ENCODE measurements around the gene PAIP2.
"Not testable (repeated sequence)": the region's sequence is repeated elsewhere in the genome, so short reads cannot be mapped to it uniquely, and the experiment has no call there.

Gene PAIP2

GRCh38 chr5:139304391-139305324 is 37.0 kb upstream of the PAIP2 start:
- H3K4me3 ChIP-seq (ENCODE audit: low read depth, low read length) = no peak overlapping the region
- DNase-seq (ENCODE audit: low read depth, low spot score) = no peak
- in situ Hi-C loops (cut with HindIII; ENCODE audit: low sequenced_read_pairs) = no loop called here
- TF ChIP-seq CTCF (IDR thresholded peaks at IDR 0.05; ENCODE audit: low read depth, low read length) = no peak

DNA sequence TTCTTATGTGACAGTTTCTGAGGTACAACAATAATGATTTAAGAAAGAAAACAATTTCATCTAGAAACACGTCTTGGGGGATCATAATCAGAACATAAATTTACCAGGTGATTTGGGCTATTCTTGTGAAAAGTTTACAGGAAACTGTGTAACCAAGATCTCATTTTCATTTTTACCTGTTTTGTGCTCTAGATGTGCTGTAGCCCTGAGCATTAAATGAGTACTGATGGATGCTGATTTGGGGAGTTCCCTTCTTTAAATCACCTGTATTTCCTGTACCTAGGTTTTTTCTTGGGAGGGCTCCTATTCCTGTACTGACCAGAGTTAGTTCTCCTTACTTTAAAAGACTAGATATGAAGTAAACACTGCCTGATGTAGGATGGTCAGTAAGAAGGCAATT is 35.5 kb upstream of the PAIP2 start:
- no peak for DNase-seq (ENCODE audit: low read depth, low spot score)
- in situ Hi-C loops (cut with HindIII; ENCODE audit: low sequenced_read_pairs) = no loop called here
- H3K4me3 ChIP-seq (ENCODE audit: low read depth, low read length) = no peak overlapping the region
- TF ChIP-seq CTCF (IDR thresholded peaks at IDR 0.05; ENCODE audit: low read depth, low read length) = no peak

DNA sequence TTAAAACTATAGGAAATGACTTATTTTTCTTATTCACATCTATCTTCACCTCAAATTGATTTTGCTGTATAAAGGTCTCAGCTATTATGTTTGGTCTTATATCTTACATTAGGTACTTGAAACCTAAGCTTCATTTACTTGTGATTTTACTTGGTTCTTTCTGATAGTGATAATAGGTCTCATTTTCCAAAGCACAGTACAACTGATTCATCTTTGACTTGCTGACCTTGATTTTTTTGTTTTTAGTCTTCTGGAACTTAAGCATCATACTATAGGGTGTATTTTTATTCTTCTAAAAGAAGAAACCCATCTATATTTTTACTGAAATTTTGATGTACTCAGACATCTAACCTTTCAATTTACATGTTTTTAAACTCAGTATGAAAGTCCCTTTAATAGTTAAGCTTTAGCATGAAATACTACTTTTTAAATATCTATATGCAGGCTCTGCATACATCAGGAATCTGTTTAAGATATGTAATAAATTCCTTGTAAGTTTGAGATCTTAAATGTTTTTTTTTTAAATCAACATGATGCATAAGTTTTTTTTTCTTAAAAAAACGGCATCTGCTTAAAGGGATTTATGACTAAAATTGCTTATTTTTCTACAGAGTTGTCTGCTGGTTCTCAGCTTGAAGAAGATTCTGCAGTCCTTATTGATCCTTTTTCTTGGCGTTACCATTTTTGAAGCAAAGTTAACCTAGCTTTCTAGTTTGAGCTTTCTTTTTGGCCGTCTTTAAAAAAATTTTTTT is 34.9 kb upstream of the PAIP2 start:
- TF ChIP-seq CTCF (IDR thresholded peaks at IDR 0.05; ENCODE audit: low read depth, low read length) = no peak
- H3K4me3 ChIP-seq (ENCODE audit: low read depth, low read length) = no peak overlapping the region
- no peak for DNase-seq (ENCODE audit: low read depth, low spot score)
- in situ Hi-C loops (cut with HindIII; ENCODE audit: low sequenced_read_pairs) = no loop called here

DNA sequence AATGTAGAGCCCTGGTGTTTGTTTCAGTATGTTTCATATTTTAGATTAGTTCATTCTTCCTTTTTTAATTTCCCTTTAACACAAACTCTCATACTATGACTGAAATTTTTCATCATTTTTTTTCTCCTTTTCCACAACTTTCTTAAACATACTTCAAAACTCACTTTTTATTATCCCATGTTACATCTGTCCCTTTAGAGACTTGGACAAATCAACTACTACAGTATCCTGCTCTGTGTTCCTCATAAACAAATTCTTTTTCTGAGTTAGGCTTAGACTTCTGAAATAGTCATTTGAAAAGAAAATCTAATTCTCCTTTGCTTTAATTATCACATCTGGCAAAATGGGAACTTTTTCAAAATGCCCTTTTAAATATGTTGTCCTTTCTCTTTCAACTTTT is 32.9 kb upstream of the PAIP2 start:
- no peak for DNase-seq (ENCODE audit: low read depth, low spot score)
- TF ChIP-seq CTCF (IDR thresholded peaks at IDR 0.05; ENCODE audit: low read depth, low read length) = no peak
- in situ Hi-C loops (cut with HindIII; ENCODE audit: low sequenced_read_pairs) = no loop called here
- H3K4me3 ChIP-seq (ENCODE audit: low read depth, low read length) = no peak overlapping the region

DNA sequence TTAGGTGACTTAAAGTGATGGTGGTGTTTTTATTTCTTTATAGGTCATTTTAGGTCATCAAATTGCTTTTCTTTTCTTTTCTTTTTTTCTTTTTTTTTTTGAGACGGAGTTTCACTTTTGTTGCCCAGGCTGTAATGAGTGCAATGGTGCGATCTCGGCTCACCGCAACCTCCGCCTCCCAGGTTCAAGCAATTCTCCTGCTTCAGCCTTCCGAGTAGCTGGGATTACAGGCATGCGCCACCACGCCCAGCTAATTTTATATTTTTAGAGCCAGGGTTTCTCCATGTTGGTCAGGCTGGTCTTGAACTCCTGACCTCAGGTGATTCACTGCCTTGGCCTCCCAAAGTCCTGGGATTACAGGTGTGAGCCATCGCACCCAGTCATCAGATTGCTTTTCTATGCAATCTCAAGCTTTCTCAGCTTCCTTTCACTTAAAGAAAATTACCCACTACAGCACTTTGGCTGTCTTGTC is 30.9 kb upstream of the PAIP2 start:
- H3K4me3 ChIP-seq (ENCODE audit: low read depth, low read length); in situ Hi-C loops (cut with HindIII; ENCODE audit: low sequenced_read_pairs); DNase-seq (ENCODE audit: low read depth, low spot score): not testable (repeated sequence)

GRCh38 chr5:139312075-139312474 is 29.6 kb upstream of the PAIP2 start:
- no peak overlapping the region for H3K4me3 ChIP-seq (ENCODE audit: low read depth, low read length)
- in situ Hi-C loops (cut with HindIII; ENCODE audit: low sequenced_read_pairs) = no loop called here
- no peak for TF ChIP-seq CTCF (IDR thresholded peaks at IDR 0.05; ENCODE audit: low read depth, low read length)
- DNase-seq (ENCODE audit: low read depth, low spot score) = no peak

GRCh38 chr5:139314276-139314675 is 27.4 kb upstream of the PAIP2 start:
- in situ Hi-C loops (cut with HindIII; ENCODE audit: low sequenced_read_pairs) = no loop called here

More at GRCh38 chr5:139314276-139314675, 27.4 kb upstream of the PAIP2 start:
- H3K4me3 ChIP-seq (ENCODE audit: low read depth, low read length) = no peak overlapping the region
- no peak for DNase-seq (ENCODE audit: low read depth, low spot score)
- no peak for TF ChIP-seq CTCF (IDR thresholded peaks at IDR 0.05; ENCODE audit: low read depth, low read length)

Measured in astrocyte of the spinal cord (primary cell).